Stimulated activated memory B cell treated with anti-CD40 and anti-IgM and Interleukin-4, amounts not matched to agents 10 μg/mL and 1 μg/mL and 100 μg/mL, for 72 hours (primary cell): ENCODE results near the gene DCUN1D2.

Source experiments
- ATAC-seq: fragments of 150-1000 bp; cut with Tn5 transposase; 2 replicates; pipeline ENCODE4 v1.10.0; 2021
- H3K27ac Mint-ChIP-seq: one replicate; pipeline ENCODE4 v1.8.0; 2022; ENCODE audit warnings: mild to moderate bottlenecking, mixed read lengths
- H3K27me3 Mint-ChIP-seq: one replicate; pipeline ENCODE4 v1.8.0; 2022; ENCODE audit warnings: mixed read lengths
- H3K36me3 Mint-ChIP-seq: one replicate; pipeline ENCODE4 v1.8.0; 2022; ENCODE audit warnings: mixed read lengths
- H3K4me1 Mint-ChIP-seq: one replicate; pipeline ENCODE4 v1.8.0; 2022; ENCODE audit warnings: mixed read lengths
- H3K4me3 Mint-ChIP-seq: one replicate; pipeline ENCODE4 v1.8.0; 2022; ENCODE audit warnings: mild to moderate bottlenecking, moderate library complexity, mixed read lengths
- H3K9me3 Mint-ChIP-seq: one replicate; pipeline ENCODE4 v1.8.0; 2022; ENCODE audit warnings: mixed read lengths

The DCUN1D2 gene

GRCh38 chr13:113423520-113424163 lies 66.9 kb downstream of the DCUN1D2 start:
- no peak overlapping the region for H3K27ac Mint-ChIP-seq
- H3K27me3 Mint-ChIP-seq = peaks cover 49% of the 10 kb centered on the region
- ATAC-seq = no peak
- H3K36me3 Mint-ChIP-seq = no peaks in the 10 kb centered on the region
- no peaks in the 10 kb centered on the region for H3K4me1 Mint-ChIP-seq
- H3K4me3 Mint-ChIP-seq = no peak overlapping the region
- H3K9me3 Mint-ChIP-seq = peaks cover 7% of the 10 kb centered on the region

- Mint-ChIP-seq H3K9me3 (peaks cover 7% of the 10 kb centered on the region), H3K4me1 (no peaks in the 10 kb centered on the region)
Observed at GRCh38 chr13:113422807-113423519, 67.5 kb downstream of the DCUN1D2 start.

GRCh38 chr13:113421673-113422270 lies 68.7 kb downstream of the DCUN1D2 start:
- Mint-ChIP-seq H3K4me3 (no peak overlapping the region), H3K4me1 (peaks cover 3% of the 10 kb centered on the region)
- ATAC-seq = no peak

More at GRCh38 chr13:113422807-113423519, 67.5 kb downstream of the DCUN1D2 start:
- H3K27me3 Mint-ChIP-seq = peaks cover 42% of the 10 kb centered on the region
- H3K27ac Mint-ChIP-seq = no peak overlapping the region
- no peak overlapping the region for H3K4me3 Mint-ChIP-seq
- no peak for ATAC-seq
- H3K36me3 Mint-ChIP-seq = no peaks in the 10 kb centered on the region

DNA sequence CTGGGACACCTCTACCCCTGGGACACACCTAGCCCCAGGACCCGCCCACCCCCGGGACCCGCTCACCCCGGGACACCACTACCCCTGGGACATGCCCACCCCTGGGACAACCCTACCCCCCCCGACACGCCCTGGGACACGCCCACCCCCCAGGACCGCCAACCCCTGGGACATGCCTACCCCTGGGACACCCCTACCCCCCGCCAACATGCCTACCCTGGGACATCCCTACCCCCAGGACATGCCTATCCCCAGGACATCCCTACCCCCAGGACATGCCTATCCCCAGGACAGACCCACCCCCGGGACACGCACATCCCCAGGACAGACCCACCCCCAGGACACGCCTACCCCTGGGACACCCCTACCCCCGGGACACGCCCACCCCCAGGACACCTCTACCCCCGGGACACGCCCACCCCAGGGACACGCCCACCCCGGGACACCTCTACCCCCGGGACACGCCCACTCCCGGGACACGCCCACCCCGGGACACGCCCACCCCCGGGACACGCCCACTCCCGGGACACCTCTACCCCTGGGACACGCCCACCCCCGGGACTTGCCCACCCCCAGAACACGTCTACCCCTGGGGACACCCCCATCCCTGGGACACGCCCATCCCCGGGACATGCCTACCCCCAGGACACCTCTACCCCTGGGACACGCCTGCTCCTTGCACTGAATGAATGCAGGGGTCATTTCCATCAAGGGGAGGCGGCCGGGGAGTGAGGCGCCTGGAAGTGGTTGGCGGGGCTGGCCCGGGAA lies 69.5 kb downstream of the DCUN1D2 start:
- Mint-ChIP-seq H3K9me3 (peaks cover 7% of the 10 kb centered on the region), H3K27ac (no peak overlapping the region), H3K36me3 (no peaks in the 10 kb centered on the region), H3K27me3 (peaks cover 38% of the 10 kb centered on the region), H3K4me3 (no peak overlapping the region), H3K4me1 (peaks cover 6% of the 10 kb centered on the region)
- ATAC-seq = peak; percentile 70

More at GRCh38 chr13:113421673-113422270, 68.7 kb downstream of the DCUN1D2 start:
- Mint-ChIP-seq H3K27ac (no peak overlapping the region), H3K9me3 (peaks cover 7% of the 10 kb centered on the region), H3K36me3 (no peaks in the 10 kb centered on the region), H3K27me3 (peaks cover 35% of the 10 kb centered on the region)

DNA sequence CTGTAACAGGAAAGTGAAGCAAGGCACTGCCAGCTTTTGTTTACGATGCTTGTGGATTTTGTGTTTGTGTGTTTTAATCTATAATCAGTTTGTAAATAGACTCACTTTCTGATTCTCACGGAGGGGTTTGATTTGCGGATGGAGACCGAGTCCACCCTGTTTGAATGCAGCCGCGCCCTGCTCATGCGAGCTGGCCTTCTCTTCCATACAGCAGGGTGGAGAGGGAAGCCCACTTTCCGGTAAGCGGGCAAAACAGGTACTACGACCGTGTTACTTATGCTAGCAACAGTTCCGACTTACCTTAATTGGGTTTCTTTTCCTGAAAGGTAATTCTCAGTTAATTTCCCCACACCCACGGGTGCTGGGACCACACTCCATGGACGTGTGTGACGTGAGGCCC lies 70.3 kb downstream of the DCUN1D2 start:
- peaks cover 36% of the 10 kb centered on the region for H3K27me3 Mint-ChIP-seq
- no peak overlapping the region for H3K27ac Mint-ChIP-seq
- peaks cover 7% of the 10 kb centered on the region for H3K9me3 Mint-ChIP-seq
- H3K36me3 Mint-ChIP-seq = no peaks in the 10 kb centered on the region
- no peak for ATAC-seq
- peaks cover 6% of the 10 kb centered on the region for H3K4me1 Mint-ChIP-seq
- no peak overlapping the region for H3K4me3 Mint-ChIP-seq

GRCh38 chr13:113419531-113420193 lies 70.8 kb downstream of the DCUN1D2 start:
- Mint-ChIP-seq H3K27ac (peak overlapping the region; percentile 48), H3K27me3 (peaks cover 33% of the 10 kb centered on the region), H3K36me3 (no peaks in the 10 kb centered on the region), H3K4me1 (peaks cover 6% of the 10 kb centered on the region), H3K9me3 (peaks cover 5% of the 10 kb centered on the region), H3K4me3 (no peak overlapping the region)
- ATAC-seq = no peak

DNA sequence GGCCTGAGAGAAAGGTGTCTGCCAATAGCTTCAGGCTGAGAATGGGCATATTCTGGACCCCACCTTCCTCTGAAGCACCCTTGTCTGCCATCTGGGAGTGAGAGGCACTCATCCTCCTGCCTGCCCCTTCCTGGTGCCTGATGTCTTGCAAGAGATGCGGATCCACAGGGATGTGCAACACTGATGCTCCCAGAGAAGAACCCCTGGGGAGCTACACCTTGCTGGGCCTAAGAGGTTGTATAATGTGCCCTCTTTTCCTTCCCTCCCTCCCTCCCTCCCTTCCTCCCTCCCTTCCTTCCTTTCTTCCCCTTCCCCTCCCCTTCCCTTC lies 71.8 kb downstream of the DCUN1D2 start:
- Mint-ChIP-seq H3K27me3 (peaks cover 33% of the 10 kb centered on the region), H3K4me1 (peaks cover 6% of the 10 kb centered on the region), H3K4me3 (no peak overlapping the region), H3K27ac (peak overlapping the region; percentile 48), H3K9me3 (peaks cover 2% of the 10 kb centered on the region), H3K36me3 (no peaks in the 10 kb centered on the region)
- ATAC-seq = no peak

- Mint-ChIP-seq H3K4me3 (no peak overlapping the region), H3K27ac (no peak overlapping the region), H3K9me3 (peaks cover 4% of the 10 kb centered on the region), H3K4me1 (peaks cover 6% of the 10 kb centered on the region), H3K27me3 (peaks cover 39% of the 10 kb centered on the region), H3K36me3 (peaks cover 4% of the 10 kb centered on the region)
- no peak for ATAC-seq
Observed at GRCh38 chr13:113417836-113418721, 72.4 kb downstream of the DCUN1D2 start.

GRCh38 chr13:113417008-113417751 lies 73.3 kb downstream of the DCUN1D2 start:
- H3K4me3 Mint-ChIP-seq = no peak overlapping the region
- no peak for ATAC-seq
- H3K9me3 Mint-ChIP-seq = peaks cover 6% of the 10 kb centered on the region
- H3K4me1 Mint-ChIP-seq = peaks cover 6% of the 10 kb centered on the region
- H3K27me3 Mint-ChIP-seq = peaks cover 36% of the 10 kb centered on the region
- H3K27ac Mint-ChIP-seq = no peak overlapping the region
- peaks cover 6% of the 10 kb centered on the region for H3K36me3 Mint-ChIP-seq

GRCh38 chr13:113415825-113416224 lies 74.7 kb downstream of the DCUN1D2 start:
- Mint-ChIP-seq H3K27ac (no peak overlapping the region), H3K36me3 (peaks cover 6% of the 10 kb centered on the region), H3K9me3 (peaks cover 9% of the 10 kb centered on the region), H3K4me1 (peaks cover 6% of the 10 kb centered on the region), H3K4me3 (no peak overlapping the region), H3K27me3 (peaks cover 26% of the 10 kb centered on the region)
- no peak for ATAC-seq

GRCh38 chr13:113415032-113415431 lies 75.5 kb downstream of the DCUN1D2 start:
- no peak overlapping the region for H3K27ac Mint-ChIP-seq
- peaks cover 26% of the 10 kb centered on the region for H3K27me3 Mint-ChIP-seq
- peaks cover 9% of the 10 kb centered on the region for H3K9me3 Mint-ChIP-seq
- H3K36me3 Mint-ChIP-seq = peaks cover 6% of the 10 kb centered on the region
- H3K4me3 Mint-ChIP-seq = no peak overlapping the region
- H3K4me1 Mint-ChIP-seq = peaks cover 6% of the 10 kb centered on the region
- ATAC-seq = no peak

- Mint-ChIP-seq H3K27ac (no peak overlapping the region), H3K36me3 (peaks cover 6% of the 10 kb centered on the region), H3K9me3 (peaks cover 9% of the 10 kb centered on the region), H3K4me3 (no peak overlapping the region), H3K27me3 (peaks cover 26% of the 10 kb centered on the region), H3K4me1 (peaks cover 9% of the 10 kb centered on the region)
- no peak for ATAC-seq
Observed at GRCh38 chr13:113414335-113414734, 76.2 kb downstream of the DCUN1D2 start.

GRCh38 chr13:113413898-113414282 lies 76.6 kb downstream of the DCUN1D2 start:
- H3K36me3 Mint-ChIP-seq = peaks cover 6% of the 10 kb centered on the region
- H3K27me3 Mint-ChIP-seq = peaks cover 26% of the 10 kb centered on the region
- no peak overlapping the region for H3K27ac Mint-ChIP-seq
- no peak overlapping the region for H3K4me3 Mint-ChIP-seq
- ATAC-seq = no peak
- H3K4me1 Mint-ChIP-seq = peaks cover 14% of the 10 kb centered on the region
- peaks cover 7% of the 10 kb centered on the region for H3K9me3 Mint-ChIP-seq
